BJ (cell line): ENCODE measurements around the gene DEK. TPM values are rescaled to one million over a fixed set of nuclear protein-coding genes. Genes with fewer than 3 reads are reported as not detected.

Experiments used
- CTCF ChIA-PET: fragments of 350-600 bp; formaldehyde crosslinking; extraction: SDS; loops from one replicate; lab custom pipeline; 2021; ENCODE audit warnings: antibody characterized with exemption, inconsistent platforms; lab: Yijun Ruan, JAX
- POLR2A ChIA-PET: fragments of 300-600 bp; sonication (Branson Sonifier 250); formaldehyde crosslinking; extraction: SDS; loops from one replicate; lab custom pipeline; 2021; ENCODE audit warnings: antibody characterized with exemption; lab: Charles Lee
- DNase-seq: peaks from one replicate; pipeline ENCODE4 v3.0.0-alpha.2; 2011; ENCODE audit warnings: low read depth
- H3K27me3 ChIP-seq: 2 replicates; pipeline ENCODE4 v1.6.0; 2011; ENCODE audit warnings: low read length; ENCODE audit not compliant: control insufficient read depth, insufficient read depth
- H3K36me3 ChIP-seq: 2 replicates; pipeline ENCODE4 v1.5.1; 2011; ENCODE audit warnings: low read length; ENCODE audit not compliant: control insufficient read depth, insufficient read depth
- H3K4me3 ChIP-seq: 2 replicates; pipeline ENCODE4 v1.5.1; 2011; ENCODE audit warnings: low read depth, mild to moderate bottlenecking, control low read depth, low read length
- CTCF ChIP-seq: IDR thresholded peaks from 2 replicates; pipeline ENCODE4 v1.5.1; 2011; ENCODE audit warnings: low read depth, mild to moderate bottlenecking, control low read depth, inconsistent platforms, low read length, moderate library complexity; ENCODE audit not compliant: insufficient read depth
- polyA plus RNA-seq: library from polyadenylated mRNA; depleted of rRNA; stranded (reverse); fragments of >200 nt; gene quantifications from 2 replicates; pipeline ENCODE4 v1.2.3, GENCODE V29; 2011

DEK gene
- polyA plus RNA-seq, 1 experiment: 29.2 TPM

GRCh38 chr6:18186540-18187250 lies 77.6 kb downstream of the DEK start:
- no peaks in the 10 kb centered on the region for H3K27me3 ChIP-seq
- DNase-seq: no peak
- H3K4me3 ChIP-seq: no peak overlapping the region
- POLR2A ChIA-PET: no interaction called here
- CTCF ChIA-PET: no interaction called here
- no peak for TF ChIP-seq CTCF
- no peaks in the 10 kb centered on the region; the same call in 1 of the 2 replicates for H3K36me3 ChIP-seq

GRCh38 chr6:18186033-18186432 lies 78.3 kb downstream of the DEK start:
- Histone ChIP-seq H3K36me3 (no peaks in the 10 kb centered on the region; the same call in 1 of the 2 replicates), H3K4me3 (no peak overlapping the region), H3K27me3 (no peaks in the 10 kb centered on the region)
- no peak for DNase-seq
- ChIA-PET POLR2A (no interaction called here), CTCF (no interaction called here)
- no peak for TF ChIP-seq CTCF

- no peak for TF ChIP-seq CTCF
- POLR2A ChIA-PET: no interaction called here
- H3K27me3 ChIP-seq: no peaks in the 10 kb centered on the region
- H3K36me3 ChIP-seq: no peaks in the 10 kb centered on the region; the same call in 1 of the 2 replicates
- no peak for DNase-seq
- CTCF ChIA-PET: no interaction called here
- H3K4me3 ChIP-seq: no peak overlapping the region
Observed at GRCh38 chr6:18185624-18186023, 78.7 kb downstream of the DEK start.

- TF ChIP-seq CTCF: no peak
- ChIA-PET POLR2A (no interaction called here), CTCF (no interaction called here)
- no peaks in the 10 kb centered on the region; the same call in 1 of the 2 replicates for H3K36me3 ChIP-seq
- H3K4me3 ChIP-seq: no peak overlapping the region
- no peaks in the 10 kb centered on the region for H3K27me3 ChIP-seq
- DNase-seq: no peak
Observed at GRCh38 chr6:18183766-18184165, 80.6 kb downstream of the DEK start.

GRCh38 chr6:18182568-18182967 lies 81.8 kb downstream of the DEK start:
- TF ChIP-seq CTCF: no peak
- POLR2A ChIA-PET: no interaction called here
- CTCF ChIA-PET: no interaction called here

More at GRCh38 chr6:18182568-18182967, 81.8 kb downstream of the DEK start:
- Histone ChIP-seq H3K36me3 (no peaks in the 10 kb centered on the region), H3K4me3 (no peak overlapping the region), H3K27me3 (no peaks in the 10 kb centered on the region)
- DNase-seq: no peak
